WTC11 (cell line): ENCODE measurements around the gene NUP214.

ENCODE experiments used
- IRF2 ChIP-seq: sonication (generic); formaldehyde crosslinking; IDR thresholded peaks from 2 replicates; pipeline ENCODE4 v1.8.0; 2022; ENCODE audit warnings: low read depth, missing genetic modification reagents, borderline replicate concordance
- MYBL2 ChIP-seq: sonication (generic); formaldehyde crosslinking; IDR thresholded peaks from 2 replicates; pipeline ENCODE4 v1.8.1; 2023; ENCODE audit warnings: mild to moderate bottlenecking, moderate library complexity, missing genetic modification reagents
- TF ChIP-seq, protein P1 (sequence below): sonication (generic); formaldehyde crosslinking; IDR thresholded peaks from 2 replicates; pipeline ENCODE4 v1.8.1; 2022; ENCODE audit warnings: mild to moderate bottlenecking, moderate library complexity, missing genetic modification reagents
- TF ChIP-seq, protein P2 (sequence below): fragments of 200-600 bp; IDR thresholded peaks from 2 replicates; pipeline ENCODE4 v1.8.0; 2022; ENCODE audit warnings: antibody characterized with exemption
- TF ChIP-seq, protein P3 (sequence below): sonication (generic); formaldehyde crosslinking; IDR thresholded peaks from 2 replicates; pipeline ENCODE4 v1.8.0; 2022; ENCODE audit warnings: mild to moderate bottlenecking, missing genetic modification reagents

DNA sequence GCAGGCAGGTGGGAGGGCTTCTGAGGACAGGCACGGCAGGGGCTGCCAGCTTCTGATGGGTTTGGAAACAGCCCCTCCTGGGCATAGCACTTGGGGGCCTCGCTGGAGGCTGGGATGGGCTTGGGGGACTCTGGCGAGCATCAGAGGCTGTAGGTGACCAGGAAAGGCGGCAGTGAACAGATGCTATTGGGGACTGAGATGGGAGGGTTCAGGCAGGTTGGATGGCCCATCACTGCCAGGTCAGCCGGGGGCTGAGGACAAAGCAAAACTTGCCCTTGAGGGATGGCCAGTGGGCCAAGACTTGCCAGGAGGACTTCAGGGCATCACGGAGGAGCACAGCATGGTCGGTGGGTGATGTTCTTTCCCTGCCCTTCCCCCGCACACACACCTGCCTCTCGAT is 22.4 kb upstream of the NUP214 start:
- TF ChIP-seq, protein P1, sequence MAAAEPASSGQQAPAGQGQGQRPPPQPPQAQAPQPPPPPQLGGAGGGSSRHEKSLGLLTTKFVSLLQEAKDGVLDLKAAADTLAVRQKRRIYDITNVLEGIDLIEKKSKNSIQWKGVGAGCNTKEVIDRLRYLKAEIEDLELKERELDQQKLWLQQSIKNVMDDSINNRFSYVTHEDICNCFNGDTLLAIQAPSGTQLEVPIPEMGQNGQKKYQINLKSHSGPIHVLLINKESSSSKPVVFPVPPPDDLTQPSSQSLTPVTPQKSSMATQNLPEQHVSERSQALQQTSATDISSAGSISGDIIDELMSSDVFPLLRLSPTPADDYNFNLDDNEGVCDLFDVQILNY (CRISPR knock-in tag) = no peak
- TF ChIP-seq, protein P2, sequence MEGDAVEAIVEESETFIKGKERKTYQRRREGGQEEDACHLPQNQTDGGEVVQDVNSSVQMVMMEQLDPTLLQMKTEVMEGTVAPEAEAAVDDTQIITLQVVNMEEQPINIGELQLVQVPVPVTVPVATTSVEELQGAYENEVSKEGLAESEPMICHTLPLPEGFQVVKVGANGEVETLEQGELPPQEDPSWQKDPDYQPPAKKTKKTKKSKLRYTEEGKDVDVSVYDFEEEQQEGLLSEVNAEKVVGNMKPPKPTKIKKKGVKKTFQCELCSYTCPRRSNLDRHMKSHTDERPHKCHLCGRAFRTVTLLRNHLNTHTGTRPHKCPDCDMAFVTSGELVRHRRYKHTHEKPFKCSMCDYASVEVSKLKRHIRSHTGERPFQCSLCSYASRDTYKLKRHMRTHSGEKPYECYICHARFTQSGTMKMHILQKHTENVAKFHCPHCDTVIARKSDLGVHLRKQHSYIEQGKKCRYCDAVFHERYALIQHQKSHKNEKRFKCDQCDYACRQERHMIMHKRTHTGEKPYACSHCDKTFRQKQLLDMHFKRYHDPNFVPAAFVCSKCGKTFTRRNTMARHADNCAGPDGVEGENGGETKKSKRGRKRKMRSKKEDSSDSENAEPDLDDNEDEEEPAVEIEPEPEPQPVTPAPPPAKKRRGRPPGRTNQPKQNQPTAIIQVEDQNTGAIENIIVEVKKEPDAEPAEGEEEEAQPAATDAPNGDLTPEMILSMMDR = no peak
- TF ChIP-seq, protein P3, sequence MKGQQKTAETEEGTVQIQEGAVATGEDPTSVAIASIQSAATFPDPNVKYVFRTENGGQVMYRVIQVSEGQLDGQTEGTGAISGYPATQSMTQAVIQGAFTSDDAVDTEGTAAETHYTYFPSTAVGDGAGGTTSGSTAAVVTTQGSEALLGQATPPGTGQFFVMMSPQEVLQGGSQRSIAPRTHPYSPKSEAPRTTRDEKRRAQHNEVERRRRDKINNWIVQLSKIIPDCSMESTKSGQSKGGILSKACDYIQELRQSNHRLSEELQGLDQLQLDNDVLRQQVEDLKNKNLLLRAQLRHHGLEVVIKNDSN (CRISPR knock-in tag) = no peak
- TF ChIP-seq IRF2 (CRISPR knock-in tag) (no peak), MYBL2 (CRISPR knock-in tag) (no peak)
